ENCODE results near the gene CMSS1. TPM values are rescaled to one million over a fixed set of nuclear protein-coding genes. Genes with fewer than 3 reads are reported as not detected.

The CMSS1 gene
- polyA plus RNA-seq, 1 donor from 2014 or later = 31.8 TPM

GRCh38 chr3:100098784-100099070 is 281.1 kb downstream of the CMSS1 start:
- H3K9ac ChIP-seq (ENCODE audit: low read length) = no peak overlapping the region
- no peak overlapping the region for H3K4me3 ChIP-seq (ENCODE audit: low read length)
- H3K27me3 ChIP-seq (ENCODE audit: insufficient read depth, low read depth, low read length) = no peaks in the 10 kb centered on the region
- H3K9me2 ChIP-seq (ENCODE audit: insufficient read depth, low read length) = no peaks in the 10 kb centered on the region
- H3K79me2 ChIP-seq (replicated peaks; ENCODE audit: insufficient read depth, low read length) = no peaks in the 10 kb centered on the region
- no peaks in the 10 kb centered on the region for H3F3A ChIP-seq (ENCODE audit: insufficient read depth, low read length, poor library complexity, severe bottlenecking)
- no peaks in the 10 kb centered on the region for H3K9me3 ChIP-seq (ENCODE audit: low read length)
- H2AFZ ChIP-seq (ENCODE audit: low read depth, low read length) = no peak overlapping the region
- H3K4me2 ChIP-seq (ENCODE audit: low read length) = no peak overlapping the region
- no peaks in the 10 kb centered on the region for H3K36me3 ChIP-seq (ENCODE audit: insufficient read depth, low read length)
- no peaks in the 10 kb centered on the region for H4K20me1 ChIP-seq (ENCODE audit: insufficient read depth)
- TF ChIP-seq RAD21 (conservative IDR thresholded peaks at IDR 0.05) (no peak), SMC3 (conservative IDR thresholded peaks at IDR 0.05; ENCODE audit: poor library complexity) (no peak), POLR2AphosphoS5 (IDR thresholded peaks at IDR 0.05) (no peak), REST (IDR thresholded peaks at IDR 0.05; ENCODE audit: borderline replicate concordance) (no peak), TAF1 (IDR thresholded peaks at IDR 0.05; ENCODE audit: low read depth) (no peak)
- no peak overlapping the region for H3K27ac ChIP-seq (ENCODE audit: low read length)

DNA sequence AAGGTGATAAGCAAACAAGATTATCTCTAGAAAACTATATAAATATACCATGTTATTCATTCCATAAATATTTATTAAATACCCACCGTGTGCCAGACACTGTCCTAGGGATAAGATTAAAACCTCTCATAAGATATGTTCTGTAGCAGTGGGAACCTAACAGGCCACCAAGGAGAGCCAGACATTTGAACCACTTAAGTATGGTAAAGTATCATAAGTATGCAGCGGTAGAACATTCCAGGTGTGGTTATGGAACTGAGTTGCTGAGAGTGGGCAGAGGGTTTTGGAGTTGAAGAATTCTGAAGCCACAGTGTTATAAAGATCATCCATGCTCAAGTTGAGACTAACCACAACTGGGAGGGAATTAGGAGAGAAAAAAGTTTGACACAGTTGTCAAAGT is 282.0 kb downstream of the CMSS1 start:
- no peaks in the 10 kb centered on the region for H3K27me3 ChIP-seq (ENCODE audit: insufficient read depth, low read depth, low read length)
- no peaks in the 10 kb centered on the region for H3K36me3 ChIP-seq (ENCODE audit: insufficient read depth, low read length)
- no peaks in the 10 kb centered on the region for H4K20me1 ChIP-seq (ENCODE audit: insufficient read depth)
- no peak overlapping the region for H3K9ac ChIP-seq (ENCODE audit: low read length)
- H3K4me3 ChIP-seq (ENCODE audit: low read length) = no peak overlapping the region
- no peaks in the 10 kb centered on the region for H3F3A ChIP-seq (ENCODE audit: insufficient read depth, low read length, poor library complexity, severe bottlenecking)
- no peak overlapping the region for H3K4me2 ChIP-seq (ENCODE audit: low read length)
- TF ChIP-seq POLR2AphosphoS5 (IDR thresholded peaks at IDR 0.05) (no peak), MXI1 (conservative IDR thresholded peaks at IDR 0.05; ENCODE audit: poor library complexity, severe bottlenecking) (no peak)
- TF ChIP-seq, protein P1, sequence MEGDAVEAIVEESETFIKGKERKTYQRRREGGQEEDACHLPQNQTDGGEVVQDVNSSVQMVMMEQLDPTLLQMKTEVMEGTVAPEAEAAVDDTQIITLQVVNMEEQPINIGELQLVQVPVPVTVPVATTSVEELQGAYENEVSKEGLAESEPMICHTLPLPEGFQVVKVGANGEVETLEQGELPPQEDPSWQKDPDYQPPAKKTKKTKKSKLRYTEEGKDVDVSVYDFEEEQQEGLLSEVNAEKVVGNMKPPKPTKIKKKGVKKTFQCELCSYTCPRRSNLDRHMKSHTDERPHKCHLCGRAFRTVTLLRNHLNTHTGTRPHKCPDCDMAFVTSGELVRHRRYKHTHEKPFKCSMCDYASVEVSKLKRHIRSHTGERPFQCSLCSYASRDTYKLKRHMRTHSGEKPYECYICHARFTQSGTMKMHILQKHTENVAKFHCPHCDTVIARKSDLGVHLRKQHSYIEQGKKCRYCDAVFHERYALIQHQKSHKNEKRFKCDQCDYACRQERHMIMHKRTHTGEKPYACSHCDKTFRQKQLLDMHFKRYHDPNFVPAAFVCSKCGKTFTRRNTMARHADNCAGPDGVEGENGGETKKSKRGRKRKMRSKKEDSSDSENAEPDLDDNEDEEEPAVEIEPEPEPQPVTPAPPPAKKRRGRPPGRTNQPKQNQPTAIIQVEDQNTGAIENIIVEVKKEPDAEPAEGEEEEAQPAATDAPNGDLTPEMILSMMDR (IDR thresholded peaks at IDR 0.05; ENCODE audit: poor library complexity, severe bottlenecking) = no peak
- H3K9me2 ChIP-seq (ENCODE audit: insufficient read depth, low read length) = no peaks in the 10 kb centered on the region
- no peaks in the 10 kb centered on the region for H3K9me3 ChIP-seq (ENCODE audit: low read length)
- H2AFZ ChIP-seq (ENCODE audit: low read depth, low read length) = no peak overlapping the region
- no peak overlapping the region for H3K27ac ChIP-seq (ENCODE audit: low read length)
- H3K79me2 ChIP-seq (replicated peaks; ENCODE audit: insufficient read depth, low read length) = no peaks in the 10 kb centered on the region

DNA sequence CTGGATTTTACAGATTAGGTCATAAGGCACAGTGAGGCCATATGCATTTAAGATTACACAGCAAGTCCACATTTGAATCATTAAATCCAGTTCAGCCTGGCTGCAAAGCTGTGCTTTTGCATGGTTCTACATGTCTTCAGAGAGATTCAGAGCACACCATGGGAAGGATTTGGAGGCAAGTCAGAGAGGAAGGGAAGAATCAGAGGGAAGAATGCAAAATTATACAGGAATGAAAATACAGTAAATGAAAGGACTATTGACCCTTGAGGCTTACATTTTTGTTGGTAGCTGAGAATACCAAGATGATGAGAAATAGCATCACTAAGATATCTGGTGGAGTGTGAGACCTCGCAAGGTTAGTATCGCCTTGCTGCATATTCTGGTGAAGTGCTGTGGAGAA is 282.8 kb downstream of the CMSS1 start:
- H2AFZ ChIP-seq (ENCODE audit: low read depth, low read length) = no peak overlapping the region
- H3K27me3 ChIP-seq (ENCODE audit: insufficient read depth, low read depth, low read length) = no peaks in the 10 kb centered on the region
- no peaks in the 10 kb centered on the region for H3K9me2 ChIP-seq (ENCODE audit: insufficient read depth, low read length)
- no peaks in the 10 kb centered on the region for H3F3A ChIP-seq (ENCODE audit: insufficient read depth, low read length, poor library complexity, severe bottlenecking)
- no peaks in the 10 kb centered on the region for H3K79me2 ChIP-seq (replicated peaks; ENCODE audit: insufficient read depth, low read length)
- no peaks in the 10 kb centered on the region for H4K20me1 ChIP-seq (ENCODE audit: insufficient read depth)
- no peak overlapping the region for H3K4me2 ChIP-seq (ENCODE audit: low read length)
- H3K9ac ChIP-seq (ENCODE audit: low read length) = no peak overlapping the region
- no peaks in the 10 kb centered on the region for H3K36me3 ChIP-seq (ENCODE audit: insufficient read depth, low read length)
- no peaks in the 10 kb centered on the region for H3K9me3 ChIP-seq (ENCODE audit: low read length)
- no peak overlapping the region for H3K27ac ChIP-seq (ENCODE audit: low read length)
- no peak overlapping the region for H3K4me3 ChIP-seq (ENCODE audit: low read length)
- TF ChIP-seq, protein P1 (IDR thresholded peaks at IDR 0.05; ENCODE audit: poor library complexity, severe bottlenecking) = no peak
- no peak for TF ChIP-seq SMC3 (conservative IDR thresholded peaks at IDR 0.05; ENCODE audit: poor library complexity)
- TF ChIP-seq TAF1 (IDR thresholded peaks at IDR 0.05; ENCODE audit: low read depth) = no peak
- TF ChIP-seq RAD21 (conservative IDR thresholded peaks at IDR 0.05) = no peak
- TF ChIP-seq EZH2 (IDR thresholded peaks at IDR 0.05; ENCODE audit: borderline replicate concordance, insufficient read depth, low read length, poor library complexity, severe bottlenecking) = no peak
- TF ChIP-seq MXI1 (conservative IDR thresholded peaks at IDR 0.05; ENCODE audit: poor library complexity, severe bottlenecking) = no peak
- TF ChIP-seq EP300 (conservative IDR thresholded peaks at IDR 0.05; ENCODE audit: poor library complexity, severe bottlenecking) = no peak
- TF ChIP-seq REST (IDR thresholded peaks at IDR 0.05; ENCODE audit: borderline replicate concordance) = no peak
- no peak for TF ChIP-seq POLR2AphosphoS5 (IDR thresholded peaks at IDR 0.05)
